OCI-LY1 (cell line): ENCODE measurements around the gene SDC3.
A peak's percentile ranks its signal among the peaks of the same experiment; 100 is the strongest.

ENCODE experiments used
- H2AFZ ChIP-seq: fragments of 200-600 bp; sonication (generic), shearing (Covaris generic); 2 replicates; pipeline ENCODE4 v1.6.0; 2014; ENCODE audit warnings: antibody characterized with exemption, mild to moderate bottlenecking, low read length
- H3F3A ChIP-seq: fragments of 200-600 bp; sonication (generic), shearing (Covaris generic); 2 replicates; pipeline ENCODE4 v1.6.0; 2014; ENCODE audit warnings: mild to moderate bottlenecking, antibody characterized with exemption, low read length, moderate library complexity; ENCODE audit not compliant: insufficient read depth
- H3K27ac ChIP-seq: fragments of 200-600 bp; sonication (generic); 2 replicates; pipeline ENCODE4 v1.5.1; 2014; ENCODE audit warnings: low read length, mixed run types, mild to moderate bottlenecking, low read depth; ENCODE audit not compliant: poor library complexity, severe bottlenecking
- H3K27me3 ChIP-seq: fragments of 200-600 bp; sonication (generic); 2 replicates; pipeline ENCODE4 v1.6.0; 2014; ENCODE audit warnings: antibody characterized with exemption, mild to moderate bottlenecking, low read length, moderate library complexity; ENCODE audit not compliant: insufficient read depth
- H3K36me3 ChIP-seq: fragments of 200-600 bp; sonication (generic); 2 replicates; pipeline ENCODE4 v1.6.1; 2014; ENCODE audit warnings: mild to moderate bottlenecking, antibody characterized with exemption, low read length, moderate library complexity, mixed read lengths; ENCODE audit not compliant: insufficient read depth
- H3K4me1 ChIP-seq: fragments of 200-600 bp; sonication (generic); 2 replicates; pipeline ENCODE4 v1.5.1; 2014; ENCODE audit warnings: mild to moderate bottlenecking, low read length, moderate library complexity; ENCODE audit not compliant: insufficient read depth, severe bottlenecking
- H3K4me2 ChIP-seq: fragments of 200-600 bp; sonication (generic), shearing (Covaris generic); 2 replicates; pipeline ENCODE4 v1.6.1; 2014; ENCODE audit warnings: low read length
- H3K4me3 ChIP-seq: fragments of 200-600 bp; sonication (generic); 2 replicates; pipeline ENCODE4 v1.5.1; 2014; ENCODE audit warnings: low read length, low read depth, mild to moderate bottlenecking, mixed read lengths; ENCODE audit not compliant: poor library complexity, severe bottlenecking
- H3K79me2 ChIP-seq: fragments of 200-600 bp; shearing (Covaris generic); 2 replicates; pipeline ENCODE4 v1.6.1; 2016; ENCODE audit warnings: mixed run types, low read length, mixed read lengths; ENCODE audit not compliant: insufficient read depth
- H3K9ac ChIP-seq: fragments of 200-600 bp; sonication (generic), shearing (Covaris generic); 2 replicates; pipeline ENCODE4 v1.6.1; 2014; ENCODE audit warnings: mild to moderate bottlenecking, low read length, mixed read lengths
- H3K9me2 ChIP-seq: fragments of 200-600 bp; sonication (generic), shearing (Covaris generic); 2 replicates; pipeline ENCODE4 v1.6.1; 2014; ENCODE audit warnings: low read depth, mild to moderate bottlenecking, low read length, mixed read lengths
- H3K9me3 ChIP-seq: fragments of 200-600 bp; shearing (Covaris generic); 2 replicates; pipeline ENCODE4 v1.6.1; 2014; ENCODE audit warnings: low read length, mixed read lengths
- H4K20me1 ChIP-seq: fragments of 200-600 bp; sonication (generic), shearing (Covaris generic); 2 replicates; pipeline ENCODE4 v1.6.0; 2016; ENCODE audit warnings: mild to moderate bottlenecking, low read length; ENCODE audit not compliant: insufficient read depth
- EZH2 ChIP-seq: fragments of 200-600 bp; sonication (generic), shearing (Covaris generic); IDR thresholded peaks from 2 replicates; pipeline ENCODE4 v1.8.0; 2017; ENCODE audit warnings: borderline replicate concordance, mixed run types, mild to moderate bottlenecking, antibody characterized with exemption, low read length, moderate library complexity, mixed read lengths
- TF ChIP-seq, protein P1 (sequence below): fragments of 200-600 bp; sonication (generic), shearing (Covaris generic); IDR thresholded peaks from 2 replicates; pipeline ENCODE4 v1.5.1; 2017; ENCODE audit warnings: mild to moderate bottlenecking, antibody characterized with exemption, low read length, moderate library complexity, mixed read lengths

SDC3 gene

DNA sequence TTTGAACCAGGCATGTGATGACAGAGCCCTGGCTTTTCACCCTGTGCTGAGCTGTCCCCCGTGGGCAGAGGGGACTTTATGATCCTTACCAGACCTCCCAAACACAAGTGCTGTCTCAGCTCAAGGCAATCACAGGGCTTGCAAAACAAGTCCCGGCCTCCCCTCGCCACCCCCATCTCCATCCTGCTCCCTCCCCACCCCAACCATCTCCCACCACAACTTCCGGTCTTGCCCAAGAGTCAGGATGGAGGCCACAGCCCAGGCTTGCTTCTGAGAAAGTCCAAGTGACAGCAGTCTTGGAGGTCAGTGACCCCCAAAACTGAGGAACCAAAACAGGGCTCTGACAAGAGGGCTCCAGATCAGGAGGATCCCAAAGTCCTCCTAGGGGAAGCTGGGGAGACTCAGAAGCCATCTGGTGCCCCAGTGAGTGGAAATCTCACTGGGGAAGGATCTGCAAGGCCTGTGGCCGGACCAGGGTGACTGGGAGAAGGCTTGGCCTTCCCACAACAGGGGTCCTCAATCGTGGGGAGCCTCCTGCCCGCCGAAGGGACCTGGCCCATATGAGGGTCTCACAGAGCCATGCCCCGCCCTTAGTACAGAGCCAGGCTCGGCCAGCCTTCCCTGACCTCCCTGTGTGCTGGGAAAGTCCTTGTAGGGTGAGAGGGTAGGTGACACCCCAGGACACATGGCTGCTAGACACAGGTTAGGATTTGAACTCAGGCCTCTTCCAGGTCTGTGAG is 4.5 kb upstream of the SDC3 start:
- H3K27ac ChIP-seq, result no peak overlapping the region
- peaks cover 5% of the 10 kb centered on the region; the same call in 1 of the 2 replicates for H3K27me3 ChIP-seq
- H3K4me1 ChIP-seq, result peaks cover 11% of the 10 kb centered on the region
- H3K79me2 ChIP-seq, result no peaks in the 10 kb centered on the region
- no peaks in the 10 kb centered on the region for H4K20me1 ChIP-seq
- no peaks in the 10 kb centered on the region for H3K9me2 ChIP-seq
- H3K4me2 ChIP-seq, result no peak overlapping the region
- no peak overlapping the region for H2AFZ ChIP-seq
- no peaks in the 10 kb centered on the region for H3K36me3 ChIP-seq
- no peak overlapping the region for H3K4me3 ChIP-seq
- H3K9me3 ChIP-seq, result no peaks in the 10 kb centered on the region
- TF ChIP-seq, protein P1, sequence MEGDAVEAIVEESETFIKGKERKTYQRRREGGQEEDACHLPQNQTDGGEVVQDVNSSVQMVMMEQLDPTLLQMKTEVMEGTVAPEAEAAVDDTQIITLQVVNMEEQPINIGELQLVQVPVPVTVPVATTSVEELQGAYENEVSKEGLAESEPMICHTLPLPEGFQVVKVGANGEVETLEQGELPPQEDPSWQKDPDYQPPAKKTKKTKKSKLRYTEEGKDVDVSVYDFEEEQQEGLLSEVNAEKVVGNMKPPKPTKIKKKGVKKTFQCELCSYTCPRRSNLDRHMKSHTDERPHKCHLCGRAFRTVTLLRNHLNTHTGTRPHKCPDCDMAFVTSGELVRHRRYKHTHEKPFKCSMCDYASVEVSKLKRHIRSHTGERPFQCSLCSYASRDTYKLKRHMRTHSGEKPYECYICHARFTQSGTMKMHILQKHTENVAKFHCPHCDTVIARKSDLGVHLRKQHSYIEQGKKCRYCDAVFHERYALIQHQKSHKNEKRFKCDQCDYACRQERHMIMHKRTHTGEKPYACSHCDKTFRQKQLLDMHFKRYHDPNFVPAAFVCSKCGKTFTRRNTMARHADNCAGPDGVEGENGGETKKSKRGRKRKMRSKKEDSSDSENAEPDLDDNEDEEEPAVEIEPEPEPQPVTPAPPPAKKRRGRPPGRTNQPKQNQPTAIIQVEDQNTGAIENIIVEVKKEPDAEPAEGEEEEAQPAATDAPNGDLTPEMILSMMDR, result no peak
- TF ChIP-seq EZH2, result no peak
- no peaks in the 10 kb centered on the region for H3F3A ChIP-seq
- H3K9ac ChIP-seq, result no peak overlapping the region

DNA sequence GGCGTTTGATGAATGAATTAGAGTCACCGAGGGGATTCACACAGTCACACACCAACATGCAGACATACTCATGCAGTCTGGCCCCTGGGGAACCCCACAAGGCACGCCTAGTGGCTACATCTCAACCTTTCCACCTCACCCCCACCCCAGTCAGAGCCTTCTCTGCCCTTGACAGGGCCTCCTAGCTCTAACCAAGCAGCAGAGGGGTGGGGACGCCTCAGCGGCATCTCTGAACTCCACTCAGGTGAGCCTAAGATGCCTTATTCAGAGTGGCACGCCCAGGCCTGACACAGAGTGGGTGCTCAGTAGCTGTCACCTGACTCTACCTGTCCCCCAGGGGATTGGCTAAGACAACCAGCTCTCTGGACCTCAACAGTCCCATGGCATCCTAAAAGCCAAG is 3.7 kb upstream of the SDC3 start:
- Histone ChIP-seq H3K4me3 (no peak overlapping the region), H3K27ac (no peak overlapping the region), H3K4me2 (no peak overlapping the region), H3F3A (no peaks in the 10 kb centered on the region), H3K9me3 (no peaks in the 10 kb centered on the region), H3K9ac (no peak overlapping the region), H4K20me1 (no peaks in the 10 kb centered on the region), H3K79me2 (no peaks in the 10 kb centered on the region), H3K36me3 (no peaks in the 10 kb centered on the region), H3K4me1 (peaks cover 11% of the 10 kb centered on the region), H2AFZ (no peak overlapping the region), H3K9me2 (no peaks in the 10 kb centered on the region), H3K27me3 (peaks cover 5% of the 10 kb centered on the region; the same call in 1 of the 2 replicates)
- TF ChIP-seq, protein P1, result no peak

DNA sequence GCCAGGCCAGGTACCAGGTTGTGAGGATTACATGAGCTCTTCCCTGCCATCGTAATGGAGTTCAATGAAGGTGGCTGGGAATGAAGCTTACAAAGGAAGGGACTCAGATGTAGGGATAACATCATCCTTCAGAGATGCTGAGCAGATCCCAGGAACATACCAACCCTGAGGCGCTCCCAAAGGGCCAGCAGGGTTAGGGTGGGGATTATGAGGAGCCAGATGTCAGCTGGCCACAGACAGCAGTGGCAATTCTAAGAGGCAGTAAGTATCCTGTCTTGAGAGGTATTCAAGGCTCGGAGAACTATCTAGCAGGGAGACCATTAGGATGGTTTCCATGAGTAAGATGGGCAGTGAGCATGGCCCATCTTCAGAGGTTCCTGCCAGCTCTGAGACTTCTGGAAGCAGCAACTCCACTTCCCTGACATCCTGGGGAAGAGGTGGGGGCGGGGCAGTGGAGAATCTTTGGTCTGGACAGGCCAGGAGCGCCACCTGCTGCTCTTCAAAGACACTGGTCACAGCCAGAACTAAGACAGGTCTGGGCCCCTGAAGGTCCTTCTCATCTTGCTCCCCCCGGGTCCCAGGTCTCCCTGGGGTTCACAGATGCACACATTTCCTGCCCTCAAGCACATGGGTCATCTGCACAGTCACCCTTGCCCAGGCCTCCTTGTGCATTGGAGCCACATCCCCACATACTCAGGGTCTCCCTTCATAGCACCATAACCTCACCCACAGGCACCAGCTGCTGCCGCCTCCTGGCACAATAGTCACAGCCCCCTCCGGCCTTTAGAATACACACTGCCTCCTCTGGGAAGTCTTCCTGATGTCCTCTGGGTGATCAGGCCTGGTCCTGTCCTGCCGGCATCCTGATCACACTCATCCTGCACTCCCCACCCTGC is 2.7 kb upstream of the SDC3 start:
- H3K27me3 ChIP-seq, result peaks cover 8% of the 10 kb centered on the region; the same call in 1 of the 2 replicates
- H3K9me3 ChIP-seq, result no peaks in the 10 kb centered on the region

More for the DNA sequence above, 2.7 kb upstream of the SDC3 start:
- Histone ChIP-seq H2AFZ (no peak overlapping the region), H3K4me1 (peaks cover 11% of the 10 kb centered on the region), H3K27ac (no peak overlapping the region), H4K20me1 (no peaks in the 10 kb centered on the region), H3K9ac (no peak overlapping the region), H3K79me2 (no peaks in the 10 kb centered on the region), H3K36me3 (no peaks in the 10 kb centered on the region), H3K4me2 (no peak overlapping the region), H3K4me3 (no peak overlapping the region), H3K9me2 (no peaks in the 10 kb centered on the region), H3F3A (no peaks in the 10 kb centered on the region)
- TF ChIP-seq EZH2, result no peak
- TF ChIP-seq, protein P1, result peak; percentile 89
